ENCODE results near the gene SYNE1. TPM values are rescaled to one million over a fixed set of nuclear protein-coding genes. Genes with fewer than 3 reads are reported as not detected.

SYNE1 gene
- polyA plus RNA-seq, 1 donor from 2014 or later = 38.5 TPM

DNA sequence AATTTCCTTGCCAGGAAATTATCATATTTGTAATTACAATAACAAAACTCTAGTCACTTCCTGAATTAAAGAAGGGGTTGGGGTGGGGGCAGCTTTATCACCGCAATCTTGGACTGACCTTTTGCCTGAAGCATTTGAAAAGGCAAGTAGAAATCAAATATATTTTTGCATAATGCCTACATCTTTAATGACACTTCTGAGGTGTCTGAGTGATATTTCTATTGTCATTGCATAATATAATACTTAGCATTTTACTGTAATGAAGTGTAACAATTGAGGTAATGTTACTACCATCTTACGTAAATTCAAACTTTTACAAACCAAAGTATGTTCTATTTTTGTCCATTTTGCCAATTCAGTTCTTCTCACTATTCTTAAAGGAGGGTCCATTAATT is 65.2 kb downstream of the SYNE1 start:
- H3K79me2 ChIP-seq (replicated peaks; ENCODE audit: insufficient read depth, low read length) = no peaks in the 10 kb centered on the region
- no peak overlapping the region for H3K4me3 ChIP-seq (ENCODE audit: low read length)
- no peaks in the 10 kb centered on the region for H3K36me3 ChIP-seq (ENCODE audit: insufficient read depth, low read length)
- H3F3A ChIP-seq (ENCODE audit: insufficient read depth, low read length, poor library complexity, severe bottlenecking) = no peaks in the 10 kb centered on the region
- H4K20me1 ChIP-seq (ENCODE audit: insufficient read depth) = no peaks in the 10 kb centered on the region
- H3K9me3 ChIP-seq (ENCODE audit: low read length) = no peaks in the 10 kb centered on the region
- no peaks in the 10 kb centered on the region for H3K9me2 ChIP-seq (ENCODE audit: insufficient read depth, low read length)
- no peak for TF ChIP-seq EZH2 (IDR thresholded peaks at IDR 0.05; ENCODE audit: borderline replicate concordance, insufficient read depth, low read length, poor library complexity, severe bottlenecking)
- no peak overlapping the region for H3K27ac ChIP-seq (ENCODE audit: low read length)
- H3K4me2 ChIP-seq (ENCODE audit: low read length) = no peak overlapping the region
- H3K27me3 ChIP-seq (ENCODE audit: insufficient read depth, low read depth, low read length) = no peaks in the 10 kb centered on the region
- H3K9ac ChIP-seq (ENCODE audit: low read length) = no peak overlapping the region
- no peak overlapping the region for H2AFZ ChIP-seq (ENCODE audit: low read depth, low read length)

DNA sequence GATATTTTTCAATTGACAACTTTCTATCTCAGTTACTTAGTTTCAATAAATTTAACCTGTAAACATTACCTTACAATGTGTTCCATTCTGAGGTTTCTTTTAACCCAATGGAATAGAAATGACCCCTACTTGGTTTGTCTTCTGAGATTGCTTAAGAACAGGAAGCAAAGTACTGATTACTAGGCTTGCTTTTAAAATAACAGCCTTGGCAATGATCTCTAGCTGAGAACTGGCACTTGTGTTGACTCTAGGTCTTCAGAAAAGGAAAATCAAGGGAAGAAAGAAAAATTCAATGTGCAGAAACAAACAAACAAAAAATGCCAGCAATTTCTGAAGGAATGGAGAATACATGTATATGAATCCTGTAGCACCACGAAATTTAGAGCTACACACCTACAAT is 66.1 kb downstream of the SYNE1 start:
- Histone ChIP-seq H3K9me3 (ENCODE audit: low read length) (no peaks in the 10 kb centered on the region), H3K4me3 (ENCODE audit: low read length) (no peak overlapping the region), H3K9me2 (ENCODE audit: insufficient read depth, low read length) (no peaks in the 10 kb centered on the region), H3K27ac (ENCODE audit: low read length) (no peak overlapping the region), H3K4me2 (ENCODE audit: low read length) (no peak overlapping the region), H3F3A (ENCODE audit: insufficient read depth, low read length, poor library complexity, severe bottlenecking) (no peaks in the 10 kb centered on the region), H3K79me2 (replicated peaks; ENCODE audit: insufficient read depth, low read length) (no peaks in the 10 kb centered on the region), H3K27me3 (ENCODE audit: insufficient read depth, low read depth, low read length) (no peaks in the 10 kb centered on the region), H3K36me3 (ENCODE audit: insufficient read depth, low read length) (no peaks in the 10 kb centered on the region), H3K9ac (ENCODE audit: low read length) (no peak overlapping the region), H2AFZ (ENCODE audit: low read depth, low read length) (no peak overlapping the region), H4K20me1 (ENCODE audit: insufficient read depth) (no peaks in the 10 kb centered on the region)
- no peak for TF ChIP-seq EP300 (conservative IDR thresholded peaks at IDR 0.05; ENCODE audit: poor library complexity, severe bottlenecking)
- TF ChIP-seq EZH2 (IDR thresholded peaks at IDR 0.05; ENCODE audit: borderline replicate concordance, insufficient read depth, low read length, poor library complexity, severe bottlenecking) = no peak
- TF ChIP-seq TAF1 (IDR thresholded peaks at IDR 0.05; ENCODE audit: low read depth) = no peak
- no peak for TF ChIP-seq RAD21 (conservative IDR thresholded peaks at IDR 0.05)
- TF ChIP-seq, protein P1, sequence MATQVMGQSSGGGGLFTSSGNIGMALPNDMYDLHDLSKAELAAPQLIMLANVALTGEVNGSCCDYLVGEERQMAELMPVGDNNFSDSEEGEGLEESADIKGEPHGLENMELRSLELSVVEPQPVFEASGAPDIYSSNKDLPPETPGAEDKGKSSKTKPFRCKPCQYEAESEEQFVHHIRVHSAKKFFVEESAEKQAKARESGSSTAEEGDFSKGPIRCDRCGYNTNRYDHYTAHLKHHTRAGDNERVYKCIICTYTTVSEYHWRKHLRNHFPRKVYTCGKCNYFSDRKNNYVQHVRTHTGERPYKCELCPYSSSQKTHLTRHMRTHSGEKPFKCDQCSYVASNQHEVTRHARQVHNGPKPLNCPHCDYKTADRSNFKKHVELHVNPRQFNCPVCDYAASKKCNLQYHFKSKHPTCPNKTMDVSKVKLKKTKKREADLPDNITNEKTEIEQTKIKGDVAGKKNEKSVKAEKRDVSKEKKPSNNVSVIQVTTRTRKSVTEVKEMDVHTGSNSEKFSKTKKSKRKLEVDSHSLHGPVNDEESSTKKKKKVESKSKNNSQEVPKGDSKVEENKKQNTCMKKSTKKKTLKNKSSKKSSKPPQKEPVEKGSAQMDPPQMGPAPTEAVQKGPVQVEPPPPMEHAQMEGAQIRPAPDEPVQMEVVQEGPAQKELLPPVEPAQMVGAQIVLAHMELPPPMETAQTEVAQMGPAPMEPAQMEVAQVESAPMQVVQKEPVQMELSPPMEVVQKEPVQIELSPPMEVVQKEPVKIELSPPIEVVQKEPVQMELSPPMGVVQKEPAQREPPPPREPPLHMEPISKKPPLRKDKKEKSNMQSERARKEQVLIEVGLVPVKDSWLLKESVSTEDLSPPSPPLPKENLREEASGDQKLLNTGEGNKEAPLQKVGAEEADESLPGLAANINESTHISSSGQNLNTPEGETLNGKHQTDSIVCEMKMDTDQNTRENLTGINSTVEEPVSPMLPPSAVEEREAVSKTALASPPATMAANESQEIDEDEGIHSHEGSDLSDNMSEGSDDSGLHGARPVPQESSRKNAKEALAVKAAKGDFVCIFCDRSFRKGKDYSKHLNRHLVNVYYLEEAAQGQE (IDR thresholded peaks at IDR 0.05; ENCODE audit: borderline replicate concordance) = no peak
- no peak for TF ChIP-seq POLR2AphosphoS5 (IDR thresholded peaks at IDR 0.05)
- TF ChIP-seq, protein P2, sequence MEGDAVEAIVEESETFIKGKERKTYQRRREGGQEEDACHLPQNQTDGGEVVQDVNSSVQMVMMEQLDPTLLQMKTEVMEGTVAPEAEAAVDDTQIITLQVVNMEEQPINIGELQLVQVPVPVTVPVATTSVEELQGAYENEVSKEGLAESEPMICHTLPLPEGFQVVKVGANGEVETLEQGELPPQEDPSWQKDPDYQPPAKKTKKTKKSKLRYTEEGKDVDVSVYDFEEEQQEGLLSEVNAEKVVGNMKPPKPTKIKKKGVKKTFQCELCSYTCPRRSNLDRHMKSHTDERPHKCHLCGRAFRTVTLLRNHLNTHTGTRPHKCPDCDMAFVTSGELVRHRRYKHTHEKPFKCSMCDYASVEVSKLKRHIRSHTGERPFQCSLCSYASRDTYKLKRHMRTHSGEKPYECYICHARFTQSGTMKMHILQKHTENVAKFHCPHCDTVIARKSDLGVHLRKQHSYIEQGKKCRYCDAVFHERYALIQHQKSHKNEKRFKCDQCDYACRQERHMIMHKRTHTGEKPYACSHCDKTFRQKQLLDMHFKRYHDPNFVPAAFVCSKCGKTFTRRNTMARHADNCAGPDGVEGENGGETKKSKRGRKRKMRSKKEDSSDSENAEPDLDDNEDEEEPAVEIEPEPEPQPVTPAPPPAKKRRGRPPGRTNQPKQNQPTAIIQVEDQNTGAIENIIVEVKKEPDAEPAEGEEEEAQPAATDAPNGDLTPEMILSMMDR (IDR thresholded peaks at IDR 0.05; ENCODE audit: poor library complexity, severe bottlenecking) = no peak
- no peak for TF ChIP-seq MXI1 (conservative IDR thresholded peaks at IDR 0.05; ENCODE audit: poor library complexity, severe bottlenecking)
- TF ChIP-seq SMC3 (conservative IDR thresholded peaks at IDR 0.05; ENCODE audit: poor library complexity) = no peak
